Ammon's horn (tissue), 1 donor: ENCODE measurements around the gene CMIP.

ENCODE experiments used
- DNase-seq: peaks from one replicate; pipeline ENCODE4 v3.0.0-alpha.2; 2016; ENCODE audit warnings: low spot score

Gene CMIP

GRCh38 chr16:81495321-81496234, 51.0 kb downstream of the CMIP start:
- DNase-seq = no peak

DNA sequence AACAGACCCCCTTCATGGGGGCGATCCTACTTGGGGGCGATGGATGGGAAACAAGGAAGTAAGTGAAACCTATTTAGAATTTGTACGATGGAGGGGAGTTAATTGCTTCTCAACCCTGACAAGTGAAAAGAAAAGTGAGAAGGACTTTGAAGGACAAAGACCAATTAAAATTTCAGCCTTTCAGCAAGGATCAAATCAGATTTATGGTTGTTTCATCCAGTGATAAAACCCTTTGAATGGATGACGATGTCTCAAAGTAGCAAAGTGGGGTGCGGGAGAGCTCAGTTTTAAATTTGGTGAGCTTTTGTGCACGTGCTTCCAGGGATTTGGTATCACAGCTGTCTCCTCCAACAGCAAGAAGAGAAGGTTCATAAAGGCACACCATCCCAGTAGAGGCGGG, 51.7 kb downstream of the CMIP start:
- DNase-seq = no peak

DNA sequence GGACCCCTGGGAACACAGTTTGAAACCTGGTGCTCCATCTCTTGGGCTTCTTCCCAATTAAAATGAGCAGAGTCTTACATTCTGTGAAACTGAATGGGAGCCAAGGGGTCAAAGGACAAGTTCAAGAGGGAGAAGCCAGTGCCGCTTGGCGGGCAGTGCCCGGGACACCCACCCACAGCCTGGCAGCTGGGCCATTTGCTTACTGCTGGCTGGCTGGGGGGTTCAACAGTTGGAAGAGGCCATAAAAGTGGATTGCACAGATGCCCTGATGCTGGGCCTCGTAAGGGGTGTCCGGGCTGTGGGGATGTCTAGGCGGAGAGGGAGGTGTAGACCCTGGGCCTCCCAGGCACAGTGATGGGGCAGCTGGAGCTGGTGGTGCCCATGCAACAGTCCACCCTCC, 52.1 kb downstream of the CMIP start:
- no peak for DNase-seq

DNA sequence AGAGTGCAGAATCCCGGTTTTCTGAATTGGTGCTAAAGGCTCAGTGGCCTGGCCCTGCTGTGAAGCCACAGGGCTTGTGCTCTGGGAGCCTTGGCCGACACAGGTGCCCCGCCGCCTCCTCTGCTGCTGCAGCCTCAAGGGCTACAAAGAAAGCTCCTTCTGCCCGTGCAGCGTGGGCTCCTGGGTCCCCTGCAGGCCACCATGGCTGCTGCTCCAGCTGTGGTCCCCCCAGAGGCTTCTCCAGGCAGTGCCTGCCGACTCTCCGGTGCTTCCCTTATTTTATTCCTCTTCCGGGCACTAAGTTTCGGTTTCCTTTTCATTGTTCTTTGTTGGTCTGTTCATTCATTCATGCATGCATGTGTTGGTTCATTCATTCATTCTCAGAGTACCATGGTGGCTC, 53.1 kb downstream of the CMIP start:
- DNase-seq = no peak

DNA sequence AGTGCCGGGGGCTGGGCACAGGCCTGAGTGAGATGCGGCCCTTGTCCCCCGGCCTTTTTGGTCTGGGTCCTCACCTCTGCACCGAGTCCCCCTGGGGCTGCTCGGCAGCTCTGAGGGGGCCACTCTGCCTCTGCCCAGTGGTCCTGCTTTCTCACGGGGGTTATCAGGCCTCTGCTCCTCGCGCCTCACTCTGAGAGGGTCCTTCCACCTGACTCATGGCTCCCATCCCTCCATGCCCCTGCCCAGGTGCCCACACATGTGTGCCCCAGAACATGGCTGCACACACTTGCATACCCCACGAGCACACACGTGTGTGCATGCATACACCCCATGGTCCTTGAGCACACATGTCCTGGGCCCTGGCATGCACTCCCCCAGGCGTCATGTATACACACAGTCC, 53.7 kb downstream of the CMIP start:
- DNase-seq = no peak

DNA sequence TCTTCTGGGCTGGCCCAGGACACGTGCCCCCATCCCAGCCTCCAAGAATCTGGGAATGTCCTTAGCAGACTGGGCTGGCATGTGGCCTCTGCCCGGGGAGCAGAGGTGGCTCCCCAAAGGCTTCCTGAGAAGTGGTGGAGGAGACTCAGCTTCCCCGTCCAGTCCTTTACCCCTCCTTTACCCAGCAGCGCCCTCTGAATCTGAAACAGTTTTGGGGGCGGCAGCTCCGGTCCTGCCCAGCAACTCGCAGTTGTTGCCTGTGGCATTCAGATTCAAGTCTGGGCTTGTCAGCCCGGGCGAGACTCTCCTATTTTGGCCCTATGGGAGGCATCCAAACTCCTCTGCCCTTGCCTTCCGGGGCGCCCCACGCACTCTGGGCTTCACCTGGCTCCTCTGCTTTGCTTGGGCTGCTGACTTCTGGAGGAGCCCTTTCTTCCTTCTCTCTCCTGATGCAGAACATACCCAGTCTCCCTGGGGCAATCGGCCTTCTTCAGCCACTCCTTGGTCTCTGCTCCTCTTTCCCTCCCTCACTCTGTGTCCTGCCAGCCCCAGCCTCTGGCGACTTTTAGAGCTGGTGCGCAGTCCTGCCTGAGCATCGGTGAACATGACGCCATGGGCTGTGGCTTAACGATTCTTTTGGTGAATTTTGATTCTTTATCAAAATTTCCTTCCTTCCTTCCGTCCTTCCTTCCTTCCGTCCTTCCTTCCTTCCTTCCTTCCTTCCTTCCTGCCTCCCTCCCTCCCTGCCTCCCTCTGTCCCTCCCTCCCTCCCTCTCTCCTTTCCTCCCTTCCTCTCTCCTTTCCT, 55.2 kb downstream of the CMIP start:
- no peak for DNase-seq

GRCh38 chr16:81500833-81501521, 56.4 kb downstream of the CMIP start:
- DNase-seq = no peak

DNA sequence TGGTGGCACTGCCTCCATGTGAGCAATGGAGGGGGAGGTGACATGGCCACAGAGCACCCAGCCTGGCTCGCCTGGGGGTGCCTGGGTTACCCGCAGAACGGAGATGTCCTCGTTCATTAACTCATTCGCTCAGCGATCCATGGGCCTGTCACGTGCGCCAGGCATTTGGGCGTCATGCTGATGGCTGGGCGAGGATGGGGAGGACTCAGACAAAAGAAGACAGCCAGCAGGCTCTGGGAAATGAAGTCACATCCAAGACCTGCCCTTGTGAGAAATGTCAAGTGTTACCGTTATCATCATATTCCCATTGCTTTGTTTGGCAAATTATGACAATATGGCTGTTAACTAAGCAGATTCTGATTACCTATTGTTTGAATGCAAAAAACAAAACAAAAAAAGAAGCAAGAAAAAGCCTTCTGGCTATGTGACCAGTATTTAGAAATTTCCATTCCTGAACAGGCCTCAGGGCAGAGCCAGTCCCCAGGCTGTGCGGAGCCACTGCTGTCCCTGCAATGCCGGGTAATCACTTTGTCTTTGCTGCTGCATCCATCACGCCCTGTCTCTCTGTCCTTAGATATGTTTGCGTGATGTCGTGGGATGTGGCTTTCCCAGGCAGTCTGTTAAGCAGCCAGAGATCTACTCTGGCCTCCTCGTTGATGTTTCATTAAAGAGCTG, 57.9 kb downstream of the CMIP start:
- no peak for DNase-seq

GRCh38 chr16:81505011-81505661, 60.5 kb downstream of the CMIP start:
- no peak for DNase-seq

GRCh38 chr16:81509404-81509803, 64.8 kb downstream of the CMIP start:
- DNase-seq = no peak

DNA sequence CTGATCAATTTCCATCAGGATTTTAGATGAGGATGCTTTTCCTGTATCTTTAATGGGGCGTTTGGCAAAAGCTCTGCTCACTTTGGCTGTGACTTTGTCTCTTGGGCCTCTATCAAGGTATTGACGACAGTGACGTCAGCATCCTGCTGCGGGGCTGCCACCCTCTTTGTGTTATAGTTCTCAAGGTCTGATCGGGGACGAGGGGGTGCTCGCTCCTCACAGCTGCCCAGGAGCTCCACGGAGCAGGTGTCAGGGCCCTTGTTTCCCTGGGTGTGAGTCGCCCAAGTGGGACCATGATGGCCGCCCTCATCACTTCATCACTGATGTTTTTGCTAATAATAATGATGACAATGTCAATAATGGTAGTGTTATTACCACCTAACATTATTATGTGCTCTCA, 65.4 kb downstream of the CMIP start:
- DNase-seq = no peak

GRCh38 chr16:81511371-81511770, 66.8 kb downstream of the CMIP start:
- DNase-seq = no peak

- peak; percentile 70 for DNase-seq
These were observed 68.8 kb downstream of the CMIP start for GRCh38 chr16:81513204-81514040.

DNA sequence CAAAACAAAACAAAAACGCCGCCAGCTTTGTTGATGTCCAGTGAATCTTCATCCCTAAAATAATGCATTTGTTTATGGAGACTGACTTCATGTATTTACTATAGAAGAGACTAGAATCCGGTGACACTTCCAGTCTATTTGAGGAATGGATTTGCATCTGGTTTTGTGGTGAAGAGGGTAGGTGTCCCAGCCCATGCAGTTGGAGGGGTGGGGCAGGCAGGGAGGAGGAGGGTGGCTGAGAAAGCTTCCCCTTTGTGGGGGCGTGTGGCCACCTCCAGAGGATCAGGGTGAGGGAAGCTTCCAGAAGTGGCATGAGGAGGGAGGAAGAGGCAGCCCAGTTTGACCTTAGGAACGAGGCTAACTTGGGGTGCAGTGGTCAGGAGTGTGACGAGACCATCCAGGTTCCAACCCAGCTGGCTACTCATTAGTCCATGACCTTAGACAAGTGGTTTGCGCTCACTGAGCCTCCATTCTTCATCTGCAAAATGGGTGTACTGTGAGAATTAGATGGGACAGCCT, 69.5 kb downstream of the CMIP start:
- no peak for DNase-seq

GRCh38 chr16:81514568-81515258, 70.1 kb downstream of the CMIP start:
- no peak for DNase-seq

DNA sequence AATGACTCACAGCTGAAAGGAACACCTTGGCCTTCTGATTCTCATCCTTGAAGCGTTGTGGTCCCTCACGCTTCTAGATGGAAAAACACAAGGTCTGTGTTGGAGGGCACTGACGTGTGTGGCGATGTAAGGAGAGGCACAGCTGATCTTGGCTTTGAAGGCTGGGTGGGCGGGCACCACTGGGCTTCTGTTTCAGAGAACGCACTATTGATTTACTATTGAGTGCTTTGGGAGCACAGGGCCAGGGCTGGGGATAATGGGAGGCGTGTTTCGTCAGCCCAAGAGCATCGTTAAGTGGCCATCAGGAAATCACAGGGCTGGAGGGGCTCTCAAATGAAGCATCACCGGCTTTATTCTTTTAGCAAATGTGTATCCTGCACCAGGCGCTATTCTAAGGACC, 70.7 kb downstream of the CMIP start:
- no peak for DNase-seq

DNA sequence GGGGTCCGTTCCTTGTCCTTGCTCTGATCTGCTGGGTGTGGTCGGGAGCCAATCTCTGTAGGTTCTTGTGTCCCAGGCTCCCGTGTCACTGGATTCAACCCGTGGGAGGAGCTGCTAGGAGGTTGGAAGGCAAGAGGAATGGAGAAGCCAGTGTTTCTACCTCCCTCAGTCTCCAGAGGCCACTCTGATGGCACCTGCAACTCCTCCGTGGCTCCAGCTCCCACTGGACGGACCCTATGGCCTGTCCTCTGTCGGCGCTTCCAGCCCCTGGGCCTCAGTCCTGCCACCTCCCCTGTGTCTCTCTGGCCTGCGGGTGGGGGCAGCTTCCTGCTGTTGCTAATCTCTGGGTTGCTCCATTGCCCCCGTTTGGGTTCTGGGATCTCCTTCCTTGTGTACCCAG, 71.1 kb downstream of the CMIP start:
- DNase-seq = no peak

- no peak for DNase-seq
These were observed 72.0 kb downstream of the CMIP start for GRCh38 chr16:81516478-81517149.

DNA sequence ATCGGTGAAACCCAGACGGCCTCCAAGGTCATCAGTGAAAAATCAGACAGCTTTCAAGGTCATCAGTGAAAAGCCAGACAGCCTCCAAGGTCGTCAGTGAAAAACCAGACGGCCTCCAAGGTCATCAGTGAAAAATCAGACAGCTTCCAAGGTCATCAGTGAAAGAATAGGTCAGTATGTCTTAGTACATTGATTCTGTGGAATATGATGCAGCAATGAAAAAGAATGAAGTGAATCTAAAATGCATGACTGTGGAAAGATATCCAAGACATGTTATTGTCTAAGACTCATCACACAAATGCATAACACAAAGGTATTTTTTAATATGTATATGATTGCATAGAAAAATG, 72.5 kb downstream of the CMIP start:
- no peak for DNase-seq
